HG02763 (cell line): ENCODE results near the gene SLC9A9.
"Not testable (repeated sequence)": the region's sequence is repeated elsewhere in the genome, so short reads cannot be mapped to it uniquely, and the experiment has no call there.

Experiments
- ATAC-seq: cut with Tn5 transposase; IDR thresholded peaks from one replicate; pipeline ENCODE4 v1.9.1; 2021; ENCODE audit warnings: mild to moderate bottlenecking, moderate library complexity; ENCODE audit not compliant: unreplicated experiment

Gene SLC9A9

GRCh38 chr3:143810953-143811265 is 37.4 kb downstream of the SLC9A9 start:
- ATAC-seq, result no peak

DNA sequence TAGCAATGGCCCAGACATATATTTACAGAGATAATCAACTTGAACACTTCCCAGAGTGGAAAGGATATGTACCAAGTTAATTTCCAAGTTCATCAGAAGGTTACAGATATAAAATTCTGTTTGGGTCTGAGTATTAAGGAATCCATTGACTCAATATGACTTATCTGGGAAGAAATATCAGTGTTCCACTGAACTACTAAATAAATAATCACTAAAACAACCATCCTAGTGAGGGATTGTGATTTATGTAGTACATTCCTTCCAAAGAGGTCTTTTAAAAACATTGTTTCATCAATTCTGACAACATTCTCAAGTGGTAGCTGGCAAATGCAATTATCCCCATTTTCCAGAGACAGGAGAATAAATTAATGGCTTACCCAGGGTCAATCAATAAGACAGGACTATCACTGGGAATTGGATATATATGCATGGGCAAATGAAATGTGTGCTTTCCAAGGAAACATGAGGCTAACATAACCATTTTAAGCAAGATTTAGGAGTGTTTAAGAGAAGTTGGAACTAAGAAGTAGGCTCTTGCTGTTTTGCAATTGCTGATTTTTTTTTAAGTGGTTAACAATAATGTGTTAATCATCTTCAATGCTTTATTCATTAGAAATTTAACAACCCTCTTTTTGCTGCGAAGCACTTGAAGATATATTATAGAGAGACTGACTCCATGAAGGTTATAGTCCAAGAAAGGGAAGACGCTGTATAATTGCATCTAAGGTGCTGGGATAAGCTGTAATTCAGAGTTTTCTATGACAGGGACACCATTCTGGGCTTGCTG is 37.9 kb downstream of the SLC9A9 start:
- no peak for ATAC-seq

- no peak for ATAC-seq
Observed at GRCh38 chr3:143809121-143809621, 39.1 kb downstream of the SLC9A9 start.

- no peak for ATAC-seq
Observed at GRCh38 chr3:143808030-143808429, 40.2 kb downstream of the SLC9A9 start.

- no peak for ATAC-seq
Observed at GRCh38 chr3:143806038-143806437, 42.2 kb downstream of the SLC9A9 start.

GRCh38 chr3:143805476-143805875 is 42.8 kb downstream of the SLC9A9 start:
- not testable (repeated sequence) for ATAC-seq

DNA sequence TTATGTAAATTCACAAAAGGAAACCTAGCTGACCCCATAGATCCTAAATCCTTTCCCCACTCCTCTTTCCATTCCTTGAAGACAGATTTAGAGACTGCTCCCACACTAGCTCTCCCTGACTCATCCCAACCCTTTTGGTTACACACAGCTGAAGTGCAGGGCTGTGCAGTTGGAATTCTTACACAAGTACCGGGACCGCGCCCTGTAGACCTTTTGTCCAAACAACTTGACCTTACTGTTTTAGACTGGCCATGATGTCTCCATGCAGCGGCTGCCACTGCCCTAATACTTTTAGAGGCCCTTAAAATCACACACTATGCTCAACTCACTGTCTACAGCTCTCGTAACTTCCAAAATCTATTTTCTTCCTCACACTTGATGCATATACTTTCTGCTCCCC is 47.2 kb downstream of the SLC9A9 start:
- not testable (repeated sequence) for ATAC-seq

- ATAC-seq, result not testable (repeated sequence)
Observed at GRCh38 chr3:143798151-143798550, 50.1 kb downstream of the SLC9A9 start.

- ATAC-seq, result no peak
Observed at GRCh38 chr3:143795874-143796273, 52.4 kb downstream of the SLC9A9 start.

- no peak for ATAC-seq
Observed at GRCh38 chr3:143794793-143795462, 53.3 kb downstream of the SLC9A9 start.

DNA sequence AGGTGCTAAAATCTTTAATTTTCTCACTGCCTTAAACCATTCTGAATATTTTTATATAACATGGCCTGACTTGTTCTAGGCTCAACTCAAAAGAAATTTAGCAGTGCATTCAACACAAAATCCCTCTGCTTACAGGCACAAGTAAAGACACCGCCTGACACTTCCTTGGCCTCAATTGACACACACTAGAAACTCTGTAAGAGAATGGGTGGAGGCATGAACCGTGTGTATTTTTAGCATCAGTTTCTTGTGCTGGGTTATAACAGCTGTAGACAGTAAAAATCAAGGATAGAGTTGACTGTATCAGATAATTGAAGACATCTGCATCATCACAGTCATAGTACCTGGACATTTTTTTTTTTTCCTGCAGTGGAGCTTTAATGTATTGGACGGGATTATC is 54.3 kb downstream of the SLC9A9 start:
- ATAC-seq, result no peak

DNA sequence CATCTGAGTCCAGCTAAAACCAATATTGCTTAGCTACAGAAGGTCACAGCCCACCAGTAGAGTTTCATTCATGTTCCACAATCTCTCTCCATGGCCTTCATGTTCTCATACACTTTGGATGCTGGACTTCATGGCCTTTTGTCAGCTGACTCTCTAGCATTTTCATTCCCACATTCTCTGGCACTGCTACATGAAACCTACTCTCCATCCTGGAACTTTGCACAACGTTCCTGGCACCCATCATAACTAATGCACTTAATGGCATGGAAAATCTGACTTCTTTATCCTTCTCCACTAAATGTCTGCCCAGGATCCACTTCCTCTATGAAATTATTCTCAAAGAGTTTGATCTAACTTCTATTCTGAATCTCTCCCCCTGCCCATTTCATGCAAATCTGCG is 56.9 kb downstream of the SLC9A9 start:
- no peak for ATAC-seq

DNA sequence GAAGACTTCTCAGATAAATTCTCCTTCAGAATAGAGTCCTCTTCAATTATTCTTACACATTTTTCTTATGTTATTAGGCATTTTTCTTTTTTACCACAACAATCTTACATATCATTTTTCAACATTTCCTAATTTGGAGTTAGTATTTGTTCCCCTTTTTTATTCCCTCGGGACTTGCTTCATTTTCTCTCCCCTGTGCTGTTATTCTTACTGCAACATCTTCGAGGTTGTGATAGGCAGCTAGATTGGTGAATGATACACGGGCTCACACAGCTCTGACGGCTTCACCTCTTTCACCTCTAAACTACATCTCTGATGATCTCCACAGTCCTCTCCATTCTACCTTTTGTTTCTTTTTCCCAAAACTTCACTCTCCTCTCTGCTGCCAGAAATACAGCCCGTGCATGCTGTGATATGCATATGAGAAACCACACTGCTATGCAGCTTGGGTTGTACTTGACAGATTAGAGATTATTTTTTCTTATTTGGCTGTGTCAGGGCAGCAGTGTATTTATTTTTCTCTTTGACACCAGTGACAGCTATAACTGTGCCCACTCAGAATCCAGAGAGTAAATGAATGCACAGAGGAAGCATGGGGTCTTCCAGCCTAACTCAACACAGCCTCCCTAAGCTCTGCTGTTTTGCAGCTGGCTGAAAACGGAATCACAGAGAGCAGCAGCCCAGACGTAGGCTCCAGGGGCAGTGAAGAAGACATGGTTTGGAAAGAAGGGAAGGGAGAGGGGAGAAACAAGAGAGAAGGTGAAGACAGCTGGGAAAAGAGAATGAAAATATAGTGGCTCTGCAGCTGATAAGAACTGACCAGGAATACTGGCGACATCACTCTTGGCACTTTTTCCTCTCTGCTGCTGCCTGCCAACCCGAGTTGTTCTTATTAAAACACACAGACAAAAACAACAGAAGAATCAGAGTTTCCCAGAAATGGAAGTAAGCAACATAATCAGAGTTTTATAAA is 61.8 kb downstream of the SLC9A9 start:
- no peak for ATAC-seq

GRCh38 chr3:143784446-143784845 is 63.8 kb downstream of the SLC9A9 start:
- no peak for ATAC-seq

DNA sequence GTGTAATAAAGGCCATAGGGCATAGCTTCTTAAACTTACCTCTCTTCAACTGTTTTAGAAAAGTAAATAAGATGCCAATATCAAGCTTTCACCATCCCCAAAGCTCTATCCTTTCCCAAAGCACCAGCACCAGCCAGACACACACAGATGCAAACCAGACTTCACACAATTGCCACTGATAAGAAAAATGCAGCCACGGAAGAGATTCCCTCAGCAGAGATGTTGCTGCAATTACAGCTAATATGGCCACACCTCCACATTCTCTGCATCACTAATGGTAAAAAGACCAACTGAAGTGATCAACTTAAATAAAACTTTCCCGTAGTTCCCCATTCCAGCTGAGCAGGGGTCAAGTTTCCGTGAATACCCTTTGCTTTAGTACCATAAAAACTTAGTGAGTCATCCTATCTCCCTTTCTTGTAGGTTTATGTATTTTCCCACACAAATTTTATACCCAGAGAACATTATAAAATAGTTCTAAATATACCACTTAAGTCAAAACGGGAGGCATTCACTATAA is 64.4 kb downstream of the SLC9A9 start:
- ATAC-seq, result no peak

- ATAC-seq, result peak; percentile 80
Observed at GRCh38 chr3:143775459-143775858, 72.8 kb downstream of the SLC9A9 start.

GRCh38 chr3:143771939-143772338 is 76.3 kb downstream of the SLC9A9 start:
- no peak for ATAC-seq

GRCh38 chr3:143771258-143771657 is 77.0 kb downstream of the SLC9A9 start:
- ATAC-seq, result no peak

DNA sequence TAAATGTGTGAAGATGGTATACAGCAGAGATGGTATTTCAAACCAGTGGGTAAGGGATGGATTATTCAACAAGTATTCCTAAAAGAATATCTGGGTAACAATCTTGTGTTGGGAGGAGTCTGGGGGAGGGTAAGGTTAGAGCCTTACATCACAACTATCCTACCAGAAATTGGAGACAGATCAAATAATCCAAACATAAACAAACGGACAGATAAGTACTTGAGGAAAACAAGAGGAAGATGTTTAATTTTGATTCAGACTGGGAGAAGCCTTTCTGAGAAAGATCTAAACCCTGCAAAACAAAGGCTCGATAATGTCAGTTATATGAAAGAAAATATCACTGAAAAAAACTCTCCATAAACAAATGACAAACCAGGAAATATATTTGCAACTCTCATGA is 77.9 kb downstream of the SLC9A9 start:
- no peak for ATAC-seq

DNA sequence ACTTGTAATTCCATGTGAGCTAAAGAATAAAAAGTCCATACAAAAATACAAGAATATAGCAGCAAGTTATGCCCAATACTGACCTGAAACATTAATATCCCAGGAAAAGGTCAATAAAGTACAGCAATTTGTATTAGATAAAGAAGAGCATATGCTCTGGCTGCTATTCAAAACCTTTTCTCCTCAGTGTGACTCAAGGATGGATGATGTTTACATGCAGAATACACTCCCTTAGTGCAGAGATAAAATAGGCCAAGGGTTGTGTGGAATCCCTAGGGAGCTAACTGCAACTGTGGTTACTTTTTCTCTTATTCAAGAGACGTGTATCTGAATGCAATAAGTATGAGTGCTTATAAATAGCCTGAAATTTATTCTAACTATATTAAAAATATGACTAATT is 78.7 kb downstream of the SLC9A9 start:
- no peak for ATAC-seq

DNA sequence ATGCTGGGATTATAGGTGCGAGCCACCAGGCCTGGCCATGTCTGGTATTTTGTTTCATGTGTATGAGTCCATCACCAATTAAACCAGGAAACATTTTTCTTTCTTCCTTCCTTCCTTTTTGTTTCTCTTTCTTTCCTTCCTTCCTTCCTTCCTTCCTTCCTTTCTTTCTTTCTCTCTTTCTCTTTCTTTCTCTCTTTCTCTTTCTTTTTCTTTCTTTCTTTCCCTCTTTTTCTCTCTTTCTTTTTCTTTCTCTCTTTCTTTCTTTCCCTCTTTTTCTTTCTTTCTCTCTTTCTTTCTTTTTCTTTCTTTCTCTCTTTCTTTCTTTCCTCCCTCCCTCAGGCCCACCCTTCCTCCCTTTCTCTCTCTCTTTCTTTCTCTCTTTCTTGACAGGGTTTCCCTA is 83.4 kb downstream of the SLC9A9 start:
- ATAC-seq, result no peak
